GM12801 (cell line): ENCODE data around the gene AMN1.

ENCODE experiments used
- TF ChIP-seq, protein P1 (sequence below): IDR thresholded peaks from one replicate; pipeline ENCODE4 v1.5.1; 2011; ENCODE audit warnings: control low read depth; ENCODE audit not compliant: insufficient read length; ENCODE audit errors: extremely low read depth

AMN1 gene

GRCh38 chr12:31626270-31626995, 102.4 kb downstream of the AMN1 start:
- TF ChIP-seq, protein P1, sequence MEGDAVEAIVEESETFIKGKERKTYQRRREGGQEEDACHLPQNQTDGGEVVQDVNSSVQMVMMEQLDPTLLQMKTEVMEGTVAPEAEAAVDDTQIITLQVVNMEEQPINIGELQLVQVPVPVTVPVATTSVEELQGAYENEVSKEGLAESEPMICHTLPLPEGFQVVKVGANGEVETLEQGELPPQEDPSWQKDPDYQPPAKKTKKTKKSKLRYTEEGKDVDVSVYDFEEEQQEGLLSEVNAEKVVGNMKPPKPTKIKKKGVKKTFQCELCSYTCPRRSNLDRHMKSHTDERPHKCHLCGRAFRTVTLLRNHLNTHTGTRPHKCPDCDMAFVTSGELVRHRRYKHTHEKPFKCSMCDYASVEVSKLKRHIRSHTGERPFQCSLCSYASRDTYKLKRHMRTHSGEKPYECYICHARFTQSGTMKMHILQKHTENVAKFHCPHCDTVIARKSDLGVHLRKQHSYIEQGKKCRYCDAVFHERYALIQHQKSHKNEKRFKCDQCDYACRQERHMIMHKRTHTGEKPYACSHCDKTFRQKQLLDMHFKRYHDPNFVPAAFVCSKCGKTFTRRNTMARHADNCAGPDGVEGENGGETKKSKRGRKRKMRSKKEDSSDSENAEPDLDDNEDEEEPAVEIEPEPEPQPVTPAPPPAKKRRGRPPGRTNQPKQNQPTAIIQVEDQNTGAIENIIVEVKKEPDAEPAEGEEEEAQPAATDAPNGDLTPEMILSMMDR = no peak

DNA sequence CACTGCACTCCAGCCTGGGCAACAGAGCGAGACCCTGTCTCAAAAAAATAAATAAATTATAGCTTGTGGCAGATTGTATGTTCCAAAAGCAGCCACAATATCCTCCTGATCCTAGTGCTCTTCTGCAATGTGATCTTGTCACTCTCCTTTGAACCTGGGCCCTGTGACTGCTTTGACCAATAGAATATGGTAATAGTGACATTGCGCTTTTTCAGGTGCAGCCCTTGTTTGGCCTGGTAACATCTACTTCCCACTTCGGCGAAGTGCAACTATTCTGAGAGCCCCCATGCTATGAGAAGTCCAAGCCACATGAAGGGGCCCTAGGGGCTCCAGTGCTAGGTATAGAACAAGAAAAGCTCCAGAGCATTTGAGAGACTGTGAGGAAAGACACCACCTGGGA, 106.8 kb downstream of the AMN1 start:
- TF ChIP-seq, protein P1 = no peak
